ENCODE results near the gene LECT2.

GRCh38 chr5:135986891-135987401 lies 32.2 kb upstream of the LECT2 start:
- TF ChIP-seq POLR2A (IDR thresholded peaks at IDR 0.05), result no peak
- TF ChIP-seq, protein P1, sequence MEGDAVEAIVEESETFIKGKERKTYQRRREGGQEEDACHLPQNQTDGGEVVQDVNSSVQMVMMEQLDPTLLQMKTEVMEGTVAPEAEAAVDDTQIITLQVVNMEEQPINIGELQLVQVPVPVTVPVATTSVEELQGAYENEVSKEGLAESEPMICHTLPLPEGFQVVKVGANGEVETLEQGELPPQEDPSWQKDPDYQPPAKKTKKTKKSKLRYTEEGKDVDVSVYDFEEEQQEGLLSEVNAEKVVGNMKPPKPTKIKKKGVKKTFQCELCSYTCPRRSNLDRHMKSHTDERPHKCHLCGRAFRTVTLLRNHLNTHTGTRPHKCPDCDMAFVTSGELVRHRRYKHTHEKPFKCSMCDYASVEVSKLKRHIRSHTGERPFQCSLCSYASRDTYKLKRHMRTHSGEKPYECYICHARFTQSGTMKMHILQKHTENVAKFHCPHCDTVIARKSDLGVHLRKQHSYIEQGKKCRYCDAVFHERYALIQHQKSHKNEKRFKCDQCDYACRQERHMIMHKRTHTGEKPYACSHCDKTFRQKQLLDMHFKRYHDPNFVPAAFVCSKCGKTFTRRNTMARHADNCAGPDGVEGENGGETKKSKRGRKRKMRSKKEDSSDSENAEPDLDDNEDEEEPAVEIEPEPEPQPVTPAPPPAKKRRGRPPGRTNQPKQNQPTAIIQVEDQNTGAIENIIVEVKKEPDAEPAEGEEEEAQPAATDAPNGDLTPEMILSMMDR (IDR thresholded peaks at IDR 0.05), result no peak
